Testis (tissue), 3 donors: ENCODE measurements around the gene TRABD2B. TPM values are rescaled to one million over a fixed set of nuclear protein-coding genes. Genes with fewer than 3 reads are reported as not detected.

Experiments
- DNase-seq: peaks from one replicate; pipeline ENCODE4 v3.0.0-alpha.2; 2019
- H3K27ac ChIP-seq, 2 donors: fragments of 200-600 bp; sonication (generic); one replicate each; pipeline ENCODE4 v1.5.1; 2019
- H3K27me3 ChIP-seq: fragments of 200-600 bp; sonication (generic); one replicate; pipeline ENCODE4 v1.5.1; 2019
- H3K36me3 ChIP-seq: fragments of 200-600 bp; sonication (generic); one replicate; pipeline ENCODE4 v1.5.1; 2017; ENCODE audit warnings: low read depth; ENCODE audit errors: missing control alignments
- H3K4me1 ChIP-seq: fragments of 200-600 bp; sonication (generic); one replicate; pipeline ENCODE4 v1.5.1; 2019
- H3K4me3 ChIP-seq, 2 donors: fragments of 200-600 bp; sonication (generic); one replicate each; pipeline ENCODE4 v1.5.1; 2017 to 2019
- H3K9me3 ChIP-seq: fragments of 200-600 bp; sonication (generic); one replicate; pipeline ENCODE4 v1.5.1; 2017
- CTCF ChIP-seq, 3 experiments: fragments of 450-650 bp in 2 of 3; fragments of 200-600 bp in 1 of 3; sonication (generic) in 1 of 3; IDR thresholded peaks; one replicate each; pipeline ENCODE4 v1.5.1; 2016 to 2019; ENCODE audit warnings: antibody characterized with exemption in 3 of 3, mild to moderate bottlenecking in 2 of 3, moderate library complexity in 1 of 3
- POLR2A ChIP-seq: fragments of 450-650 bp; IDR thresholded peaks from one replicate; pipeline ENCODE4 v1.6.1; 2017; ENCODE audit warnings: antibody characterized with exemption, mild to moderate bottlenecking, moderate library complexity
- WGBS, 2 donors: methylation state at CpG; one replicate each; pipeline ENCODE4 v1.1.5; 2018; 5-methylcytosine and 5-hydroxymethylcytosine counted together
- intact Hi-C: fragments of 100-400 bp; cut with DNase I; formaldehyde crosslinking; loops from one replicate; pipeline ENCODE4 v1.15.1; 2023; ENCODE audit warnings: low total_unique reads
- polyA plus RNA-seq: library from polyadenylated mRNA; stranded (reverse); fragments of 350-450 nt; fragmentation: Illumina TruSeq; extraction: RNeasy Lipid Tissue Mini Kit (QIAGEN cat#74804); gene quantifications from one replicate; pipeline ENCODE4 v1.2.3, GENCODE V29; 2014; ENCODE audit warnings: low read depth, low replicate concordance; ENCODE audit not compliant: insufficient read depth
- total RNA-seq, 2 donors: library from RNA; depleted of rRNA; stranded (reverse); fragments of >200 nt; gene quantifications; one replicate each; pipeline ENCODE4 v1.2.3, GENCODE V29; 2016

Gene TRABD2B
- total and polyA plus RNA-seq, 3 donors from 2014 or later: 1.9 to 2.7 (median 2.0) TPM

GRCh38 chr1:48006264-48006663 lies 9.1 kb upstream of the TRABD2B start:
- TF ChIP-seq CTCF (IDR thresholded peaks at IDR 0.05) (no peak), POLR2A (no peak)
- no peaks in the 10 kb centered on the region for H3K36me3 ChIP-seq
- 78 to 86% methylated on average over 1 of the region's 1 CpG for WGBS, 2 donors
- no peaks in the 10 kb centered on the region for H3K27me3 ChIP-seq
- H3K4me1 ChIP-seq: peaks cover 14% of the 10 kb centered on the region
- H3K9me3 ChIP-seq: no peaks in the 10 kb centered on the region
- no peak overlapping the region for H3K27ac ChIP-seq
- no peak overlapping the region for H3K4me3 ChIP-seq
- DNase-seq: no peak
- intact Hi-C loops: no loop called here

GRCh38 chr1:48005253-48006117 lies 8.3 kb upstream of the TRABD2B start:
- 78 to 87% methylated on average over 8 of the region's 8 CpGs for WGBS, 2 donors
- H3K4me3 ChIP-seq: no peak overlapping the region
- DNase-seq: no peak
- no peaks in the 10 kb centered on the region for H3K36me3 ChIP-seq
- intact Hi-C loops: no loop called here
- H3K4me1 ChIP-seq: peaks cover 18% of the 10 kb centered on the region
- no peak overlapping the region for H3K27ac ChIP-seq
- TF ChIP-seq CTCF (IDR thresholded peaks at IDR 0.05) (no peak), POLR2A (no peak)
- no peaks in the 10 kb centered on the region for H3K9me3 ChIP-seq
- no peaks in the 10 kb centered on the region for H3K27me3 ChIP-seq

- TF ChIP-seq POLR2A (no peak), CTCF (IDR thresholded peaks at IDR 0.05) (no peak)
- WGBS, 2 donors: 77 to 78% methylated on average over 6 of the region's 6 CpGs
- Histone ChIP-seq H3K27ac (no peak overlapping the region), H3K9me3 (no peaks in the 10 kb centered on the region), H3K36me3 (no peaks in the 10 kb centered on the region), H3K4me1 (peaks cover 18% of the 10 kb centered on the region), H3K27me3 (no peaks in the 10 kb centered on the region), H3K4me3 (no peak overlapping the region)
- intact Hi-C loops: no loop called here
- no peak for DNase-seq
These were observed 6.8 kb upstream of the TRABD2B start for GRCh38 chr1:48003741-48004531.

GRCh38 chr1:48002142-48002541 lies 5.0 kb upstream of the TRABD2B start:
- peaks cover 15% of the 10 kb centered on the region for H3K4me1 ChIP-seq
- intact Hi-C loops: no loop called here
- WGBS, 2 donors: 81 to 84% methylated on average over 2 of the region's 2 CpGs
- DNase-seq: no peak
- no peak for TF ChIP-seq POLR2A
- TF ChIP-seq CTCF (IDR thresholded peaks at IDR 0.05): no peak
- no peaks in the 10 kb centered on the region for H3K36me3 ChIP-seq
- H3K27me3 ChIP-seq: no peaks in the 10 kb centered on the region
- H3K4me3 ChIP-seq: no peak overlapping the region
- H3K9me3 ChIP-seq: no peaks in the 10 kb centered on the region
- no peak overlapping the region for H3K27ac ChIP-seq
